Activated CD4-positive, alpha-beta T cell treated with anti-CD3 and anti-CD28 coated beads for 4 hours (primary cell): ENCODE measurements around the gene MYOG.

Experiments
- DNase-seq, 2 donors: peaks; one replicate each; pipeline ENCODE4 v3.0.0-alpha.2; 2020

MYOG gene

DNA sequence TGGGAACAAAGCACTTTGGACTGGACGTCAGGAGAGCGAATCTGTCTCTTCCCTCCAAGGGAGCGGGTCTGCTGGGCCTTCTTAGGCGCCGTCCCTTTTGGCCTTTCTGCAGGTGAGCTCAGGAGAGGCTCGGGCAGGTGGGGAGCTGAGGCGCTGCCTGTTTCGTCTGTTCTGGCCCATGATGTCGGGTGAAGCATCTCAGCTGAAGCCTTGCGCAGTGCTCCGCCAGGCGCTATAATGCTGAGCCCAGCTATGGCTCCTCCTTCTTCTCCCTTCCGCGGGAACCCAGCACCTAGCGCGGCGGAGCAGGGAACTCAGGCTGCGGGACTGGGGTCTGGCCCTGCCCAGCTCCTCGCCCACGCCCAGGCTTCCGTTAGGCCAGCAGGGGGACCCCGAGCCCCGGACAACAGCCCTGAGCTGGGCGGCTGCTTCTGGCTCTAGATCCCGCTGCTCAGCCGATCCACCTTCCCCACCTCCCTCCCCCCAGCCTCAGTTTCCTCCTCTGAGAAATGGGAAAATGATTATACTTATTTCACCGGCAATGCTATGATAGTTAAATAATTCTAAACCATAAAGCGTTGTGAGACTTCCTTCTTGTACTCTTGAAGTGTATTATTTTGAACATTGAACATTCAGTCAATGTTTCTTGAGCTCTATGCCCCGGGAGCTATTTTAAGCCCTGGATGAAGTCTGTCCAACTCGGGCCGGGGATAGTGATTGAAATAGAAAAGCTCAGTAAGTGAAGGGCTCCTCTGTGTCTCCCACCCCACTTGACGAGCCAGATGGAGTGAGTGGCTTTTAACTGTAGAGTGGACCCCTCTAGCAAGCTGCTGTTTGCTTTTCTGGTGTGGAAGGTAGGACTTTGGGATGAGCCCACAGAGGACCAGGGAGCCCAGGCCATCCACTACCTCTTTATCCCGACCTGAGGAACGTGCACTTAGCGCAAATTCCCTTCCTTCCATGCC, 32.1 kb upstream of the MYOG start:
- no peak for DNase-seq

DNA sequence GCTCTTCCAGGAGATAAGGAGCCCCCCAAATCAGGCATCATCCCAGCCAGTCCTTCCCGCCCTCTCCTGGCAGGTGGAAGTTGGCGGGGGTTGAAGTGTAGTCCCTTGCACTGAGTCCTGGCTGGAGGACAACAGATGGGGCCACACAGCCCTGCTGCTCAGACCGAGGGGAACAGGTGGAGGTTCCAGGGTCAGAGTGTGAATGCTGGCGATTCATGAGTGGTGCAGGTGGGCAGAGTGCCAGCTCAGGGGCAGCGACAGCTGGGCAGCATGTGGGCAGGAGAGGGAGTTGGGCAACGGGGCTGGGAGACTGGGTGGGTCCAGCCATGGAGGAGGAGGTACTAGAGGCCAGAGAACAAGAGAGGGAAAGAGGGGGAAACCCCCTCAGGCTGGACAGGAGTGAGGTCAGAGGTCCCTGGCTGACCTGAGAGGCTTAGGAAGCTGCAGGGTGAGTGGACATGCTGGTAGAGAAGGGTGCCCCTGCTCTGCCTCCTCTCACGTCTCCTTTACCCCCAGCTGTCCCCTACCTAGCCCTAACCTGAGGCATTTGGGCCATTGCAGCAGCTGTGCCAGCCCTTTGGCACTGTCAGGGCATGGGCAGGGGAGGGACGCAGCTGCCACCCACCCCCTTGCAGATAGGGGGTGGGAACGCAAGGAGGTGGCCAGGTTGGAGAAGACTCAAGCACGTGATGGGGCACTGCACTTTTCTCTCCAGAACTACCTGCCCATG, 30.4 kb upstream of the MYOG start:
- no peak for DNase-seq

DNA sequence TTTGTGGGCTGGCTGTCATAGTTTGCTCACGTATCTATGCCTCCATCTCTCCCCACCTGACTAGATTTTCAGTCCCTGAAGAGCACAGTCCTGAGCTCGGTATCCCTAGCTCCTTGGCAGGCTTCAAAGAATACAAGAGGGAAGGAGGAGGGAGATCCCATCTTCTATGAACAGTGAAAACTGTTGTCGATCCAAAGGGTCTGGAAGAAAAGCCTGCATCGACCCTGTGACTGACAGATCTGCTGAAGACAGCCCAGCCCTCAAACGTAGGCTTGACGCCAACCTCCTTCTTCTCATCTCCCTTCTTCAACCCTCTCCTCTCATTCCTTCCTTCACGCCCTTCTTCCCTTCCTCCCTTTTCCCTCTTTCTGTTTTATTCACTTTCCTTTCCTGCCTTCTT, 28.4 kb upstream of the MYOG start:
- DNase-seq, result no peak

DNA sequence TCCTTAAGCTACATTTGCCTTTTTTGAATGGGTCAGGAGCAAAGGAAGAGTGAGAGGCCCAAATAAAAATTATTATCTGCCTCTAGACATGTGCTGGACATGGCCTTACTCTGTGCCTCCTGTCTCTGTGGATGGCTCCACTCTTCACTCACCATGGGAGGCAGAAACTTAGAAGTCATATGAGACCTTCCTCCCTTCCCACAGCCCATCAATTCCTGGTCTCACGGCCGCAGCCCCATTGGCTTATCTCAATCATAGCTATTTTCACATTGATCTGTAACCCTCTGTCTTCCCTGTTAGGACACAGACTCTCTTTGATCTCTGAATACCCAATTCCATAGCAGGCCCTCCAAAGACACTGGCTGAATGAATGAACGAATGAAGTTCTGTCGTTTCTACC, 27.5 kb upstream of the MYOG start:
- DNase-seq, result no peak

DNA sequence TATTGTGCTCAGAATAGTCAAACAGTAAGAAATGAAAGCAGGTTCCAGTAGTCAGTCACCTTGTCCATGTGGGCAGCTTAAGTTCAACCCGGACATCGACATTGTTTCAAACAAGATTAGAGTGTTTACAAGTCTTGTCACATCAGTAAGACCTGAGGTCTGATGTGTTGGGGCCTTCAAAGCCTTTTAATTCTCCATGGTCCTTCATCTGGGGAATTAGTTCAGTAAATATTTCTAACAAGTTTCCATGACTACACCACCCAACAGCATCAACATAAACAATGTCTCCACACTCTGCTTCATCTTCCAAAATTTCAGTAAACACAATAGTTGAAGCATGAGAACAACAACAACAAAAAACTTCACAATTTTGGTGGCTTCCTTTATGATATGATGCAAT, 26.7 kb upstream of the MYOG start:
- no peak for DNase-seq

DNA sequence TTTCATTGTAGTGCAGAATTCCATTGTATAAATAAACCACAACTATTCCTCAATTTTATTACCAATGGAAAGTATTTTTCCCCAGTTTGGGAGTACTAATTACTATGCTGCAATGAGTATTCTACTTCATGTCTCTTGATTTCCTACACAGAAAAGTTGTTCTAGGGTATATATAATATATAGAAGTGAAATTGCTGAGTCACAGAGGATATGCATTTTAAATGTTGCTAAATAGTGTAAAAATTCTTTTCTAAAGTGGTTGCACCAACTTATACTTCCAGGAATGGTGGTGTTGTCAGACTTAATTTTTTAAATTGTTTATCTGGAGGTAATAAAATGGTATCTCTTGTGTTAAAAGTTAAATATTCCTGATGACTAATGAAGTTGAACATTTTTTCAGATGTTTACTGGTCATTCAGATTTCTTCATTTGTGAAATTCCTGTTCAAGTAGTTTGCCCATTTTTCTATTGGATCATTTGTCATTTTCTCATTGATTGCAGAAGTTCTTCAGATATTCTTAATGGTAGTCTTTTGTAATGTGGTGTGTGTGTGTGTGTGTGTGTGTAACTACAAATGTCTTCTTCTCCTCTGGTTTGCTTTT, 19.1 kb upstream of the MYOG start:
- no peak for DNase-seq

DNA sequence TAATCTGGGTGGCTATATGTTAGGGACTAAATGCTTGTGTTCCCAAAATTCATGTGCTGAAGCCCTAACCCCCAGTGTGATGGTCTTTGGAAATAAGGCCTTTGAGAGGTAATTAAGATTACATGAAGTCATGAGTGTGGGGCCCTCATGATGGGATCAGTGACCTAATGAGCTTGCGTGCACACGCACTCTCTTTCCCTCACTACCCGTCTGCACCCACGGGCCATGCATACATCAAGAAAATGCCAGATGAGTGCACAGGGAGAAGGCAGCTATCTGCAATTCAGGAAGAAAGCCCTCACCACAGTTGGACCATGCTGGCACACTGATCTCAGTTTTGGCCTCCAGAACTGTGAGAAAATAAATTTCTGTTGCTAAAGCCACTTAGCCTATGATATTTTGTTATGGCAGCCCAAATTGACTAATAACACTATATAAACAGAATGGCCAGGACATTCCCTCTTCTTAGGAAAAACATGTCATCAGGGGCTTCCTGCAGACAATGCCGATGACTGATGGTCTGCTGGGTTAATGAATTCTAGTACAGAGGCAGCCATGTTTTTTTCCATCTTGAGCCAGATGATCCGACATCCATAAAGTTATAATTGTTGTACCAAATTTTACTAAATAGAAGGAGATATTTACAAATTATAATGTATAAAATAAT, 18.1 kb upstream of the MYOG start:
- DNase-seq, result no peak

DNA sequence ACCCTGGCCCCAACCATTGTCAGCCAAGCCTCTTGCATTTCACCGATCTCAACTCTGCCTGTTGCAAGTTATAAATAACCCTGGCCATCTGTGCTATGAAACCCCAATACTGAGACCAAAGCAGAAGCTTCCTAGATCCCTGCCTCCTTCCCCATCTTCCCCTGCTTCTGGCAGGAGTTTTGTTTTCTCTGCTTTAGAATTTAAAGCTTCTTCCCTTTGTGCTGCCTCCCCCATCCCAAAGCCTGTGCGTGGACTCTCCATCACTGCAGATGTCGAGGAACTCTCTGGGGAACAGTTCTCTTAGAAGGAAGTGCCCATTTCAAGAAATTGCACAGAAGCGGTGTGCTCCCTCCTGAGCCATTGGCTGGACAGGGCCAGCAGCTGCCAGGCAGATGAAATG, 17.4 kb upstream of the MYOG start:
- no peak for DNase-seq

DNA sequence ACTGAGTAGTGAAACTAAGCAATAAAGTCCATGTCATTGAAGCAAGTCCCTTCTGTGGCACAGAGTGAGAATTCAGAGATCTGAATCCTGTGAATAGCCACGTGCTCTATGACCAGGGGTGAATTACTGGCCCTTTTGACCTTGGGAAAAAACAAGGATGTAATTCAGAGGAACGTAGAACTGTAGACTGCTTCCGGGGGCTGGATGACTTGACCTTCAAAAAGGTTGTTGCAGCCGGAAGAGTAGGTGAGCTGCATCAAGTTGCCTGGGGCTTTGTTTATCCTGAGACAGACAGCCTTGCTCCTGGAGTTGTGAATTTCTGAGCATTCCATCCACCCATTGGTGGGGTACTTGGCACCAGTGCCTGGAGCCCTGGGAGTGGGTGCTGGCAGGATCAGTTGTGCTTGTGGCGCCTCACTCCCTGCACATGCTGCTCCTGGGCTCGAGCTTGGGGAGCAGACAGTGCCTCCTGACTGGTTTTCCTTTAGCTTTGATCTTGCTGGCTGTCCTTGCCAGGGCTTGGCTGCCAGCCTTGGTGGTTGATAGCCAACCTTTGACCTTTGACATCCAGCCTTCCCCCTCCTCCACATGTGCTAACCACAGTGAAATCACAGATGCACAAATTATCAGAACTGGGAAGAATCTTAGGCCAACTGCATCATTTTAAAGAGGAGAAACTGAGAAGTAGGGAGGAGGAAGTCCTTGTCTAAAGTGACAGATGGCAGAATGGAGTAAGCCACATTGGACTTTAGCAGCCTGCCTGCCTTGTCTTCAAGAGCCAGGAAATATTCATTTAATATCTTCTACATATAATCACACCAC, 16.2 kb upstream of the MYOG start:
- no peak for DNase-seq

DNA sequence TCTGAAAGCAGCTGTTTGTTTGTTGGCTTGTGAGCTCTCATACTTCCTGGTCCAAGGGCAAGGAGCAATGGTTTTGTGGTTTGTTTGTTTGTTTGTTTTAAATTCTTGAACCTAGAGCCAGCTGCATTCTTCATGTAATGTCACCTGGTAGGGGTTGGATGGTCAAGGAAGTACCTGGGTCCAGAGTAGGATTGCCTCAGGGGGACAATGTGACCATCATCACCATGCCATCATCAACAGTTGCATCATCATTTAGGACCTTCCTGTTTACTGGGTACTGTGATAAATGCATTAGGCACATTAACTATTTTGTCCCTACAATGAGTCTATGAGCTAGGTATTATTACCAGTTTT, 14.7 kb upstream of the MYOG start:
- DNase-seq, result no peak

DNA sequence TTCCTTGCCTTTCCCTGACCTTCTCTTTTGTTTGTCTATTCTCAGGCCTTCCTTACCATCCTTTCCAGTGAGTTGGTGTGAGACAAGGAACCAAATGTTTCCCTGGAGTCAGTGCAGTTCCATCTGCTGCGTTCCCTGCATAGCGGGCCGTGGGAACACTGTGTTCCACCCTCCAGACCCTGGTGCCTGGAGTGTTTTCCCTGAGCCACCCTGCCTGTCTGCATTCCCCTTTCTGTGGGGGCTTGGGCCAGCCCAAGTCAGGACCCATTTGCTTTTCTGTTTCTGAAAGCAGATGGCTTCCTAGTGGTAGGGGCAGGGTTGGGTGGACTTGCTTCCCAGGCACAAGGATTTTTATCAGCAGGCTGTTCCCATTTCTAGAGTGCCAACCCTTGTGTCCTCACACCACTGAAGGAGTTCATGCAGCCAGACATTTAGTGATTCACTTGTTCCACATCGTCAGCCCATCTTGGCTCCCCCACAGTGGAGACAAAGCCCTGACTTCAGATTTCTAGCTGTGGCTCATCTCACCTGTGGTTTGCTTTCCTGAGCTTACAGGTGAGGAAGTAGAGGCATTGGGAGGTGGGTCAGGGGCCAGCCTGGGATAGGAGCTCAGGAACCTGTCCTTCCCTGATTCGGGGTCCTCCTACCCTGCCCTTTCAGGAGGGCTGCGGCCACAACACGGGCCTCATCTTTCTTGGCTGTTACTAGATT, 14.1 kb upstream of the MYOG start:
- no peak for DNase-seq

DNA sequence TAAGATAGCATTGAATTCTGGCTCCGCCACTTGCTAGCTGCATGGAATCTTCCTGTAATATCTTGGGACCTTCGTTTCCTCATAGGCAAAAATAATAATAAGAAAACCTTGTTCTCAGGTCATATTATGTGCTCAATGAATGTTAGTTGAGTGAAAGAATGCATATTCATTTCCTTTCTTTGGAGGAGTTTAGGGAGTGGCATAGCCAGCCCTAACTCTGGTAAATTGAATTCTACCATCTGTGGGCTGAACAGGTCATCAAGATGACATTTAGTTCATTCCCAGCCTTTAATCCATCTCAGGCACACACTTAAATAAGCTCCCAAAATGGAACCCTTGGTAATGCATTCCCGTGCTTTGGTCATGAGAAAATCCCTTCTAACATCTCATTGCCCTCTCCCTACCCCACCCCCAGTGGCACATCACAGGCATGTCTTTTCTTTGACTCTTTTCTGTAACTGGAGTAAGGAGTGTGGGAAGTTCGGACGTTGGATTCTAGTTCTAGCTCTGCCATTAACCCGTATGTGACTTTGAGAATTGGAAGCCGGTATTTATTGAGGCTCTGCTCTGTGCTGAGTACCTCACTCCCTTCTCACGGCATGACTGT, 13.2 kb upstream of the MYOG start:
- DNase-seq, result no peak

DNA sequence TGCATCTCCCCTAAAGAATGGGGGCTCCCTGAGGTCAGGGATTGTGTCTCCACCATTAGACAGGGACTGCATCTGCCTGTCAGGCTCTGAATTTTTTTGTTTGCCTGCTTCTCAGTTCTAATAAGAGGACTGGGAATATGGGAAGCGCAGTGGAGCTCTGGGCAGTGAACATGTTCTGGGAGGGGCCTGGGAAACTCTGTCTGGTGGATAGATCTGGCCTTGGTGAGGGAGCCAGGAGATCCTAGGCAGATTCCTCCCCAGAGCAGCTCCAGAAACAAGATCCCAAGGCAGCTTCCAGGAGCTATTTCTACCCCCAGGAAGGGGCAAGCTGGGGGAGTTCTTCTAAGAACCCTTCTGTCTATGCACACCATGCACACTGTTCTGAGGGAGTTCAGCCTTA, 12.6 kb upstream of the MYOG start:
- no peak for DNase-seq

DNA sequence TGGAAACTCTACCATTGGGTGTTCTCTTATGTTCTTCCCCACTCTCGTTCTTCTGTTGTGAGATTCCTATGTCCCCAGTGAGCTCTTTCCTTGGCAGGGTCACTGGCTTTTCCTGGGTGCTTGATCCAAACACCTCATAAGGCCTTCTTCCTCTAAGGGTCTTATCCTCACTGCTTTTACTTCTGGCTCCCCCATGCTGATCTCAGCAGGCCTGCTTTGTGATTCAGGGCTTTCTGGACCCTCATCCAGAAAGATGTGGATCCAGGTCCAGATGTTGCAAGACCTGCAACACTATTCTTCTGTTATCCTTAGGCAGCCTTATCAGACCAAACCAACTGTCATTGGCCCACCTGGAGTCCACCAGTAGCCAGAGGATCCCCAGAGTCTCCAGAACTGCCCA, 11.2 kb upstream of the MYOG start:
- no peak for DNase-seq

DNA sequence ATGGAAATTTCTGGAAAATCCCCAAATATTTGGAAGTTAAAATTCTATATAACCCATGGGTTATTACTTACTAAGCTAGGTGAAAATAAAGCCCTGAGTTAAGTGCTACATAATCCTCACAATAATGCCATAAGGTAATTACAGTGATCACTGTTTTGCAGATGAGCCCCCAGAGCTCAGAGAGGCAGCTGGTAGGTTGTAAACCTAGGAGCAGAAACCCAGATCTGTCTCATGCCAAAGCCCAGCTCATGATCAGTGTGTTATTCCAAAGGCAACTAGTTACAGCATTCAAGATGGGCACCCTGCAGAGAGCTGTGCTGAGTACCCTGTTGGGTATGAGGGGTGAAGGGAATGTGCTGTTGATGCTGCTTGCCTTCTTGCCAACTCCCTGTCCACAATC, 10.8 kb upstream of the MYOG start:
- DNase-seq, result no peak

DNA sequence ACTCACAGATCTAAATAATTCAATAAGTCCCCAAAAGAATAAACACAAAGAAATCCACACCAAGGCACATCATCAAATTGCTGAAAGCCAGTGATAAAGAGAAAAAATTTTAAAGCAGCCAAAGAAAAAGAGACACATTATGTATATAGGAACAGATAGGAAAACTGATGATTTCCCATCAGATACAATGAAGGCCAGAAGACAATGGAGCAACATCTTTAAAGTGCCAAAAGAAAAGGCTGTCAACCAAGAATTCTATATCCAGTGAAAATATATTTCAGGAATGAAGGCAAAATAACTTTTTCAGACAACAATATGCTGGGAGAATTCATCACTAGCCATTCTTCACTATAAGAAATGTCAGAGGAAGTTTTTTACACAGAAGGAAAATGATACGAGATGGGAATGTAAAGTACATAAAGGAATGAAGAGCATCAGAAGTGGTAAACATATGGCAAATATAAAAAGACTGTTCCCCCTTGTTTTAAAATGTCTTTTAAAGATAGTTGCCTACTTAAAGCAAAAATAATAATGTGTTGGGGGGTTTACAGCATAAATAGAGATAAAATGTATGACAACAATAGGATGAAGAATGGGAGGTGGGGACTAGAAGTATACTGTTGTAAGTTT, 9.4 kb upstream of the MYOG start:
- DNase-seq, result no peak

DNA sequence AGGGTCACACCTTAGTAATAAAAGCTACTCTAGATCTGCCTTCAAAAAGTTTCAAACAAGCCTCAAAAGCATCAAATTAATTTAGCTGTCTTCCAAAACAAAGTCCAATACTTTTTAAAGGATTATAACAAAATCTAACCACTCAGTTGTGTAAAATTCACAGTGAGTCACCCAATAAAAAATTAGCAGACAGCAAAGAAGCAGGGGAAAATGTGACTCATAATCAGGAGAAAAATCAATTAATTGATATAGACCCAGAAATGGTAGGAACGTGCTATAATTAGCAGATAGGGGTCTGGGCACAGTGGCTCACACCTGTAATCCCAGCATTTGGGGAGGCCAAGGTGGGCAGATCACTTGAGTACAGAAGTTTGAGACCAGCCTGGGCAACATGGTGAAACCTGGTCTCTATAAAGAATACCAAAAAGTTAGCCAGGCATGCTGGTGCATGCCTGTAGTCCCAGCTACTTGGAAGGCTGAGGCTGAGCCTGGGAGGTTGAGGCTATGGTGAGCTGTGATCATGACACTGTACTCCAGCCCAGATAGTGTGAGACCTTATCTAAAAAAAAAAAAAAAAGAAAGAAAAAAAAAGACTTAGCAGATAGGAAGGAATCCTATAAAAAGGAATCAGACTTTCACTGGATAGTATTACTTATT, 8.1 kb upstream of the MYOG start:
- no peak for DNase-seq

DNA sequence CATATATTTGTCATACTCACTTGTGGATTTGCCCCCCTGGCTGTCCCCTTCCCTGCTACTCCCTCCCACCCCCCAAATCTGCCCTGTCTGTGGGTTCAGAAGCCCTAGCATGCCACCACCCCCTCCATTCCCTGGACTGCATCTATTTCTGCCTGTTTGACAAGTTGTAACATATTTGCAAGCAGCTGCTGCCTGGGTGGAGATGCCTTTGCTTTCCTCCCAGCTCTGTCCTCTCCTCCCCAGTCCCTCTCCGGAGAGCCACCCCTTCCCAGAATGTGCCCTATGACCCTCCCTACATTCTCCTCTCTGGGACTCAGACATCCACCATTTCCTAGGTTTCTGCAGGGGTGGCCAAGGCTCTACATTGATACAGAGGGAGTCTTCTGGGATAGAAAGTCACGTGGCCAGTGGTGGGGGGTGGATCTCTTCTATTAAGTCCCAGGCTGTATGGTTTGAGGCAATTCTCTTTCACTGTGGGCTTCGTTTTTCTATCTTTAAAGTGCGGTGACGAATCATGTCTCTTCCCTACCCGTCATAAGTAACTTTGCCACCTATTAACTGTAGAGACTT, 6.0 kb upstream of the MYOG start:
- no peak for DNase-seq

DNA sequence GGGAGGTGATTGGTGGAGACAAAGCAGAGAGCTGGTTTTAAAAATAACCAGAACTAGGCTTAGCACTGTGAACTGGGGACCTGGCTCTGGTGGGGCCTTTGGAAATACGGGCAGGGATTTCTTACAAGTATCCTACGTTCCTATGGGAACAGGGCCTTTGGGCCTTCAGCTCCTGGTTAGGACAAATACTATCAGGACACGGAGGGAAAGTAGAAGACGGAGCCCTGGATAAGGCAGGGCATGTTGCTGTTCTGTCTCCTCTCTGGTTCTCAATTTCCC, 5.3 kb upstream of the MYOG start:
- DNase-seq, result no peak
